NCI-H2081 treated with DMSO at 0.1 percent for 48 hours (cell line): ENCODE measurements around the gene CEACAM21.

Experiments
- DNase-seq: peaks from one replicate; lab custom pipeline; 2025; lab: John Stamatoyannopoulos, UW

The CEACAM21 gene

GRCh38 chr19:41620171-41620570 is 44.2 kb downstream of the CEACAM21 start:
- DNase-seq, result no peak

- DNase-seq, result no peak
These were observed 45.3 kb downstream of the CEACAM21 start for GRCh38 chr19:41621226-41621625.

GRCh38 chr19:41621654-41622053 is 45.7 kb downstream of the CEACAM21 start:
- DNase-seq, result no peak

GRCh38 chr19:41623360-41623759 is 47.4 kb downstream of the CEACAM21 start:
- no peak for DNase-seq

GRCh38 chr19:41624515-41624914 is 48.5 kb downstream of the CEACAM21 start:
- DNase-seq, result no peak

- DNase-seq, result no peak
These were observed 49.0 kb downstream of the CEACAM21 start for GRCh38 chr19:41624937-41625336.

- no peak for DNase-seq
These were observed 50.3 kb downstream of the CEACAM21 start for GRCh38 chr19:41626278-41626677.

- no peak for DNase-seq
These were observed 50.9 kb downstream of the CEACAM21 start, which contains the start of gene CEACAM4 for GRCh38 chr19:41626877-41627276. TSS of gene CEACAM4 (minus strand) at chr19:41627074. CDS start at chr19:41626963, 111 bp downstream.

GRCh38 chr19:41627966-41628675 is 52.2 kb downstream of the CEACAM21 start:
- no peak for DNase-seq
